ENCODE measurements around the gene MRPL18. TPM values are rescaled to one million over a fixed set of nuclear protein-coding genes. Genes with fewer than 3 reads are reported as not detected.
"Not testable (repeated sequence)": the region's sequence is repeated elsewhere in the genome, so short reads cannot be mapped to it uniquely, and the experiment has no call there.

The MRPL18 gene
- total RNA-seq, 1 donor from 2014 or later, result 64.6 TPM

- H3K27ac ChIP-seq (ENCODE audit: low read depth, low read length), result no peak overlapping the region
Measured at GRCh38 chr6:159745081-159745480, 45.2 kb upstream of the MRPL18 start.

DNA sequence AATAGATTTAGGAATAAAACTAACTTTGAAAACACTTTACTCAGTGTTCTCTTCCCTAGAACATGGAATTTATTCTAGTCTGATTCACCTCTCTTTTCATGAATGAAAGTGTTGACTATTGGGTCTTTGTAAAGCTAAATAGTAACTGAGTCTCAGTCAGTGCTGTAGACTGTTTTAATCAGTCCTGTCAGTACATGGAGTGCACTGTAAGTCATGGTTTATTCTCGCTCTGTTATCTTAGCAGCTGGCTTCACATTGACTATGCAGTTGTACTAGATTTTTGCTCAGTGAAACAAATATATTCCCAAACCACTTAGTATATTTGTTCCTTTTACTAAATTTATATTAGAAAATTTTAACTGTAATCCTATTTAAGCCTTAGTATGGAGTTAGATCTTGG is 43.5 kb upstream of the MRPL18 start:
- H3K79me2 ChIP-seq (ENCODE audit: insufficient read depth, low read length), result peaks cover 69% of the 10 kb centered on the region
- no peak for TF ChIP-seq CTCF (IDR thresholded peaks at IDR 0.05; ENCODE audit: insufficient read depth, low read depth, low read length)
- TF ChIP-seq EZH2 (IDR thresholded peaks at IDR 0.05; ENCODE audit: insufficient read depth, low read length), result no peak

More at GRCh38 chr6:159745081-159745480, 45.2 kb upstream of the MRPL18 start:
- Mint-ChIP-seq H3K4me3 (ENCODE audit: unreplicated experiment) (no peak overlapping the region), H3K27ac (ENCODE audit: unreplicated experiment) (no peak overlapping the region), H3K36me3 (ENCODE audit: low read depth, unreplicated experiment) (peaks cover 13% of the 10 kb centered on the region), H3K4me1 (ENCODE audit: low read depth, unreplicated experiment) (no peaks in the 10 kb centered on the region), H3K9me3 (ENCODE audit: unreplicated experiment) (no peaks in the 10 kb centered on the region), H3K27me3 (ENCODE audit: low read depth, unreplicated experiment) (no peaks in the 10 kb centered on the region)
- H3K36me3 ChIP-seq (ENCODE audit: insufficient read depth, low read length), result peaks cover 74% of the 10 kb centered on the region
- no peak for DNase-seq (ENCODE audit: low read depth)
- no peaks in the 10 kb centered on the region for H3K27me3 ChIP-seq (ENCODE audit: insufficient read depth, low read length)
- H3K4me1 ChIP-seq (ENCODE audit: insufficient read depth, low read length), result no peaks in the 10 kb centered on the region
- TF ChIP-seq CTCF (IDR thresholded peaks at IDR 0.05; ENCODE audit: insufficient read depth, low read depth, low read length) (no peak), EZH2 (IDR thresholded peaks at IDR 0.05; ENCODE audit: insufficient read depth, low read length) (no peak)
- no peak overlapping the region for H3K9ac ChIP-seq (ENCODE audit: low read length)
- H4K20me1 ChIP-seq (ENCODE audit: insufficient read depth, low read length), result peaks cover 28% of the 10 kb centered on the region
- H3K4me3 ChIP-seq (ENCODE audit: insufficient read depth, low read depth, low read length), result no peak overlapping the region
- no peak overlapping the region for H2AFZ ChIP-seq (ENCODE audit: low read depth, low read length)
- H3K9me3 ChIP-seq (ENCODE audit: insufficient read depth, low read depth, low read length), result no peaks in the 10 kb centered on the region
- peaks cover 74% of the 10 kb centered on the region for H3K79me2 ChIP-seq (ENCODE audit: insufficient read depth, low read length)
- no peak overlapping the region for H3K4me2 ChIP-seq (ENCODE audit: low read length)
- peak; percentile 5 for FAIRE-seq

GRCh38 chr6:159748127-159748526 is 42.1 kb upstream of the MRPL18 start:
- H3K9ac ChIP-seq (ENCODE audit: low read length); H3K4me1 ChIP-seq (ENCODE audit: insufficient read depth, low read length); H3K4me3 ChIP-seq (ENCODE audit: insufficient read depth, low read depth, low read length); H3K9me3 Mint-ChIP-seq (ENCODE audit: unreplicated experiment); DNase-seq (ENCODE audit: low read depth); H3K27ac Mint-ChIP-seq (ENCODE audit: unreplicated experiment); H3K27me3 Mint-ChIP-seq (ENCODE audit: low read depth, unreplicated experiment); H3K4me1 Mint-ChIP-seq (ENCODE audit: low read depth, unreplicated experiment); H3K27me3 ChIP-seq (ENCODE audit: insufficient read depth, low read length); H2AFZ ChIP-seq (ENCODE audit: low read depth, low read length); H3K4me3 Mint-ChIP-seq (ENCODE audit: unreplicated experiment); H3K9me3 ChIP-seq (ENCODE audit: insufficient read depth, low read depth, low read length); H3K4me2 ChIP-seq (ENCODE audit: low read length); H3K27ac ChIP-seq (ENCODE audit: low read depth, low read length): not testable (repeated sequence)
- H3K36me3 ChIP-seq (ENCODE audit: insufficient read depth, low read length), result peaks cover 71% of the 10 kb centered on the region
- peak; percentile 55 for FAIRE-seq
- H3K36me3 Mint-ChIP-seq (ENCODE audit: low read depth, unreplicated experiment), result peaks cover 10% of the 10 kb centered on the region
- peaks cover 34% of the 10 kb centered on the region for H4K20me1 ChIP-seq (ENCODE audit: insufficient read depth, low read length)
- H3K79me2 ChIP-seq (ENCODE audit: insufficient read depth, low read length), result peaks cover 63% of the 10 kb centered on the region

More for the DNA sequence above, 43.5 kb upstream of the MRPL18 start:
- H3K4me2 ChIP-seq (ENCODE audit: low read length), result no peak overlapping the region
- no peak for DNase-seq (ENCODE audit: low read depth)
- H3K4me3 ChIP-seq (ENCODE audit: insufficient read depth, low read depth, low read length), result no peak overlapping the region
- no peaks in the 10 kb centered on the region for H3K9me3 ChIP-seq (ENCODE audit: insufficient read depth, low read depth, low read length)
- H3K27me3 ChIP-seq (ENCODE audit: insufficient read depth, low read length), result no peaks in the 10 kb centered on the region
- Mint-ChIP-seq H3K9me3 (ENCODE audit: unreplicated experiment) (no peaks in the 10 kb centered on the region), H3K4me3 (ENCODE audit: unreplicated experiment) (no peak overlapping the region), H3K4me1 (ENCODE audit: low read depth, unreplicated experiment) (no peaks in the 10 kb centered on the region), H3K27me3 (ENCODE audit: low read depth, unreplicated experiment) (no peaks in the 10 kb centered on the region), H3K27ac (ENCODE audit: unreplicated experiment) (no peak overlapping the region), H3K36me3 (ENCODE audit: low read depth, unreplicated experiment) (peaks cover 10% of the 10 kb centered on the region)
- FAIRE-seq, result no peak
- no peak overlapping the region for H3K27ac ChIP-seq (ENCODE audit: low read depth, low read length)
- H3K36me3 ChIP-seq (ENCODE audit: insufficient read depth, low read length), result peaks cover 66% of the 10 kb centered on the region
- peaks cover 34% of the 10 kb centered on the region for H4K20me1 ChIP-seq (ENCODE audit: insufficient read depth, low read length)
- H2AFZ ChIP-seq (ENCODE audit: low read depth, low read length), result no peak overlapping the region
- no peak overlapping the region for H3K9ac ChIP-seq (ENCODE audit: low read length)
- no peaks in the 10 kb centered on the region for H3K4me1 ChIP-seq (ENCODE audit: insufficient read depth, low read length)

All from astrocyte (in vitro differentiated cells and primary cell).